DOHH2 (cell line): ENCODE results near the gene CERCAM.
"Not testable (repeated sequence)": the region's sequence is repeated elsewhere in the genome, so short reads cannot be mapped to it uniquely, and the experiment has no call there.

Experiments used
- H3F3A ChIP-seq: fragments of 200-600 bp; sonication (generic), shearing (Covaris generic); 2 replicates; pipeline ENCODE4 v1.6.0; 2016; ENCODE audit warnings: antibody characterized with exemption, mild to moderate bottlenecking; ENCODE audit not compliant: control insufficient read depth, insufficient read depth
- H3K27ac ChIP-seq: fragments of 200-600 bp; sonication (generic); 2 replicates; pipeline ENCODE4 v1.5.1; 2014; ENCODE audit warnings: low read depth, mild to moderate bottlenecking, low read length, moderate library complexity
- H3K27me3 ChIP-seq: fragments of 200-600 bp; sonication (generic); 2 replicates; pipeline ENCODE4 v1.6.1; 2014; ENCODE audit warnings: mild to moderate bottlenecking, low read length, mixed read lengths; ENCODE audit not compliant: control insufficient read depth
- H3K36me3 ChIP-seq: fragments of 200-600 bp; sonication (generic); 2 replicates; pipeline ENCODE4 v1.6.1; 2014; ENCODE audit warnings: mild to moderate bottlenecking, low read length, moderate library complexity, mixed read lengths; ENCODE audit not compliant: control insufficient read depth
- H3K4me1 ChIP-seq: fragments of 200-600 bp; sonication (generic); 2 replicates; pipeline ENCODE4 v1.6.1; 2014; ENCODE audit warnings: mild to moderate bottlenecking, low read length, mixed read lengths; ENCODE audit not compliant: control insufficient read depth
- H3K4me2 ChIP-seq: fragments of 200-600 bp; sonication (generic); 2 replicates; pipeline ENCODE4 v1.6.0; 2014; ENCODE audit warnings: mild to moderate bottlenecking, low read length, moderate library complexity
- H3K4me3 ChIP-seq: fragments of 200-600 bp; sonication (generic); 2 replicates; pipeline ENCODE4 v1.5.1; 2014; ENCODE audit warnings: mild to moderate bottlenecking, low read length, mixed read lengths
- H3K79me2 ChIP-seq: fragments of 200-600 bp; sonication (generic); 2 replicates; pipeline ENCODE4 v1.6.1; 2014; ENCODE audit warnings: mild to moderate bottlenecking, low read length, mixed read lengths; ENCODE audit not compliant: control insufficient read depth
- H3K9me2 ChIP-seq: fragments of 200-600 bp; sonication (generic); replicated peaks from 2 replicates; pipeline ENCODE4 v1.6.1; 2014; ENCODE audit warnings: mild to moderate bottlenecking, low read length, mixed read lengths; ENCODE audit not compliant: control insufficient read depth
- H3K9me3 ChIP-seq: fragments of 200-600 bp; sonication (generic); 2 replicates; pipeline ENCODE4 v1.6.1; 2014; ENCODE audit warnings: antibody characterized with exemption, low read length, mixed read lengths; ENCODE audit not compliant: control insufficient read depth, insufficient read depth
- H4K20me1 ChIP-seq: fragments of 200-600 bp; sonication (generic); 2 replicates; pipeline ENCODE4 v1.6.0; 2014; ENCODE audit warnings: low read depth, mild to moderate bottlenecking, antibody characterized with exemption, low read length, moderate library complexity; ENCODE audit not compliant: control insufficient read depth, insufficient read depth
- EZH2phosphoT487 ChIP-seq: fragments of 200-600 bp; sonication (generic); IDR thresholded peaks from 2 replicates; pipeline ENCODE4 v1.6.1; 2017; ENCODE audit warnings: borderline replicate concordance, mild to moderate bottlenecking, antibody characterized with exemption, low read length, moderate library complexity, mixed read lengths
- TF ChIP-seq, protein P1 (sequence below): fragments of 200-600 bp; sonication (generic); IDR thresholded peaks from one replicate; pipeline ENCODE4 v1.5.1; 2014; ENCODE audit warnings: antibody characterized with exemption, mild to moderate bottlenecking, low read depth, low read length; ENCODE audit not compliant: poor library complexity, severe bottlenecking

CERCAM gene

DNA sequence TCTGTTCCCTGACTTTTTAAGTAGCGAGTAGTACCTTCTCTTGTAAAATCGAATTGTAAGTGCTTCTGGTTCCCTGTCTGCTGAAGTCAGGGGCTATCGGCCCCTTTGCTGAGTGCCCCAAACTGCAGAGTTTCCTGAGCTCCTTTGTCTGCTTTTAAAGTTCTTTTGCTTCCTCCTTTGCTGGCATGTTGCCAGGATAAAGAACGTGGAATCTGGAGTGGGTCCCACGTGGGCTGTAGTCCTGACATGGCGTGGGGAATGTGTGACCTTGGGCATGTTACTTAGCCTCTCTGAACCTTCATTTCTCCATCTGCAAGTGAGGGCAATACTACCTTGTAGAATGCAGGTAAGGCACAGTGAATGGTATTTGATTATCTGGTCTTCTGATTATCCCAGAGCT lies 21.5 kb downstream of the CERCAM start:
- H3K4me2 ChIP-seq, result no peak overlapping the region
- TF ChIP-seq, protein P1, sequence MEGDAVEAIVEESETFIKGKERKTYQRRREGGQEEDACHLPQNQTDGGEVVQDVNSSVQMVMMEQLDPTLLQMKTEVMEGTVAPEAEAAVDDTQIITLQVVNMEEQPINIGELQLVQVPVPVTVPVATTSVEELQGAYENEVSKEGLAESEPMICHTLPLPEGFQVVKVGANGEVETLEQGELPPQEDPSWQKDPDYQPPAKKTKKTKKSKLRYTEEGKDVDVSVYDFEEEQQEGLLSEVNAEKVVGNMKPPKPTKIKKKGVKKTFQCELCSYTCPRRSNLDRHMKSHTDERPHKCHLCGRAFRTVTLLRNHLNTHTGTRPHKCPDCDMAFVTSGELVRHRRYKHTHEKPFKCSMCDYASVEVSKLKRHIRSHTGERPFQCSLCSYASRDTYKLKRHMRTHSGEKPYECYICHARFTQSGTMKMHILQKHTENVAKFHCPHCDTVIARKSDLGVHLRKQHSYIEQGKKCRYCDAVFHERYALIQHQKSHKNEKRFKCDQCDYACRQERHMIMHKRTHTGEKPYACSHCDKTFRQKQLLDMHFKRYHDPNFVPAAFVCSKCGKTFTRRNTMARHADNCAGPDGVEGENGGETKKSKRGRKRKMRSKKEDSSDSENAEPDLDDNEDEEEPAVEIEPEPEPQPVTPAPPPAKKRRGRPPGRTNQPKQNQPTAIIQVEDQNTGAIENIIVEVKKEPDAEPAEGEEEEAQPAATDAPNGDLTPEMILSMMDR, result no peak
- no peak for TF ChIP-seq EZH2phosphoT487
- H3K4me1 ChIP-seq, result peaks cover 8% of the 10 kb centered on the region
- H3K9me3 ChIP-seq, result no peaks in the 10 kb centered on the region
- H3K79me2 ChIP-seq, result no peaks in the 10 kb centered on the region
- no peaks in the 10 kb centered on the region for H3K36me3 ChIP-seq
- no peaks in the 10 kb centered on the region for H3K9me2 ChIP-seq
- no peak overlapping the region for H3K27ac ChIP-seq
- H3F3A ChIP-seq, result no peaks in the 10 kb centered on the region
- H3K27me3 ChIP-seq, result no peaks in the 10 kb centered on the region
- no peaks in the 10 kb centered on the region for H4K20me1 ChIP-seq
- H3K4me3 ChIP-seq, result no peak overlapping the region

DNA sequence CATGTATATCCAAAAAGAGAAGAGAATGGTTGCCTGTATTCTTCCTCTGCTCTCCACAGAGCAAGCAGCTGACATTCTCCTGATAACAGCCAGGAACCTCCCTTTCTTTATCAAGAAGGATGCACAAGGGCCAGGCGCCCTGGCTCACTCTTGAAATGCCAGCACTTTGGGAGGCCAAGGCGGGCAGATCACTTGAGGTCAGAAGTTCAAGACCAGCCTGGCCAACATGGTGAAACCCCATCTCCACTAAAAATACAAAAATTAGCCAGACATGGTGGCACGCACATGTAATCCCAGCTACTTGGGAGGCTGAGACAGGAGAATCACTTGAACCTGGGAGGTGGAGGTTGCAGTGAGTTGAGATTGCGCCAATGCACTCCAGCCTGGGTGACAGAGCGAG lies 25.8 kb downstream of the CERCAM start:
- not testable (repeated sequence) for H4K20me1 ChIP-seq, H3K79me2 ChIP-seq, H3K4me1 ChIP-seq, H3K9me2 ChIP-seq, H3K27me3 ChIP-seq, H3K4me2 ChIP-seq, H3K36me3 ChIP-seq, H3K9me3 ChIP-seq, H3K4me3 ChIP-seq, H3F3A ChIP-seq, H3K27ac ChIP-seq

DNA sequence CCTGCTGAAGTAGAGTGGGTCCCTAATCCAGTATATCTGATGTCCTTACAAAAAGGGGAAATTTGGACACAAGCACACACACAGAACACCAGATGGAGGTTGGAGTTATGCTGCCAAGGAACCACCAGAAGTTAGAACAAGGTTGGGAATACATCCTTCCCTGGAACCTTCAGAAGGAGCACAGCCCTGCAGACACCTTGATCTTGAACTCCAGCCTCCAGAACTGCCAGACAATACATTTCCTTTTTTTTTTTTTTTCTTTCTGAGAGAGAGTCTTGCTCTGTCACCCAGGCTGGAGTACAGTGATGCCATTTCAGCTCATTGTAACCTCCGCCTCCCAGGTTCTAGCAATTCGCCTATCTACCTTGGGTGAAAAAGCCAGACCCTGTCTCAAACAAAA lies 28.1 kb downstream of the CERCAM start:
- no peak for TF ChIP-seq EZH2phosphoT487
- TF ChIP-seq, protein P1, result no peak
- Histone ChIP-seq H3K79me2 (no peaks in the 10 kb centered on the region), H3K27ac (no peak overlapping the region), H3K4me3 (no peak overlapping the region), H3K36me3 (no peaks in the 10 kb centered on the region), H3K4me1 (no peaks in the 10 kb centered on the region), H3F3A (no peaks in the 10 kb centered on the region), H4K20me1 (no peaks in the 10 kb centered on the region), H3K27me3 (no peaks in the 10 kb centered on the region), H3K9me3 (no peaks in the 10 kb centered on the region), H3K9me2 (no peaks in the 10 kb centered on the region), H3K4me2 (no peak overlapping the region)

DNA sequence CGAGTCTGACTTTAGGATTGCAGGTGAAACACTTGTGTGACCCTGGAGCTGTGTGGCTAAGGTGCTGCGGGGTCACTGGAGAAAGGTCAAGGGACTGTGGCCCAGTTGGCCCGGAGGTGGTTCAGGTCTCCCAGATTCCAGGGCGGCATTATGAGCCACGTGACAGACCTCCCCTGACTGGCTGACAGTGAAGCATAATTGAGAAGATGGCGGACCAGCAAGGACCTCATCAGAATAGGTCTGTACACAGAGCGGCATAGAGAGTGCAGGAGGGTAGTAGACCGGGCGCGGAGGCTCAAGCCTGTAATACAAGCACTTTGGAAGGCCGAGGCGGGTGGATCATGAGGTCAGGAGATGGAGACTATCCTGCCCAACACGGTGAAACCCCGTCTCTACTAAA lies 34.3 kb downstream of the CERCAM start:
- H3K4me2 ChIP-seq, result no peak overlapping the region

More for the DNA sequence above, 34.3 kb downstream of the CERCAM start:
- H3K4me1 ChIP-seq, result peaks cover 11% of the 10 kb centered on the region
- no peaks in the 10 kb centered on the region for H3K27me3 ChIP-seq
- no peak overlapping the region for H3K4me3 ChIP-seq
- no peak overlapping the region for H3K27ac ChIP-seq
- no peaks in the 10 kb centered on the region for H3K9me2 ChIP-seq
- no peaks in the 10 kb centered on the region for H4K20me1 ChIP-seq
- no peak for TF ChIP-seq EZH2phosphoT487
- TF ChIP-seq, protein P1, result no peak
- H3K9me3 ChIP-seq, result no peaks in the 10 kb centered on the region
- no peaks in the 10 kb centered on the region for H3F3A ChIP-seq
- peaks cover 9% of the 10 kb centered on the region for H3K36me3 ChIP-seq
- H3K79me2 ChIP-seq, result peaks cover 33% of the 10 kb centered on the region
